SH-SY5Y (cell line): Measurements from ENCODE around the gene KCNJ14.

Experiments
- GATA2 ChIP-seq: IDR thresholded peaks from 2 replicates; pipeline ENCODE4 v1.6.1; 2011; ENCODE audit warnings: mild to moderate bottlenecking, low read depth, low read length
- GATA3 ChIP-seq: IDR thresholded peaks from 2 replicates; pipeline ENCODE4 v1.6.1; 2011; ENCODE audit warnings: low read depth, mild to moderate bottlenecking, low read length, moderate library complexity

DNA sequence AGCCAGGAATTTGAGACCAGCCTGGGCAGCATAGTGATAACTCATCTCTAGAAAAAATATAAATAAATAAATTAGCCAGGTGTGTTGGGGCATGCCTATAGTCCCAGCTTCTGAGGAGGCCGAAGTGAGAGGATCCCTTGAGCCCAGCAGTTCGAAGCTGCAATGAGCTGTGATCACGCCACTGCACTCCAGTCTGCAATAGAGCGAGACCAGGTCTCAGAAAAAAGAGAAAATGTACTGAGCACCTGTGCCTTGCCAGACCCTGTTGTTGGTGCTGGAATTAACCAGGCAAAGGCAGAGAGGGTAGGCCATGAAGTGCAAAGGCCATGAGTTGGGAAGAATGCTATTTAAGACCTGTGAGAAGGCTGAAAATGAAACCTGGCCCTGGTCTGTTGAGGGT, 16.5 kb downstream of the KCNJ14 start:
- TF ChIP-seq GATA2 = no peak
- no peak for TF ChIP-seq GATA3
